Stimulated activated CD4-positive, alpha-beta T cell treated with anti-CD3 and anti-CD28 coated beads, Interleukin-2, amount 100 ng/mL, for 4 hours (primary cell): ENCODE measurements around the gene DENND2D.
A peak's percentile ranks its signal among the peaks of the same experiment; 100 is the strongest.

ENCODE experiments used
- DNase-seq: peaks from one replicate; pipeline ENCODE4 v3.0.0-alpha.2; 2020; ENCODE audit warnings: low read depth

The DENND2D gene

GRCh38 chr1:111202707-111203623 lies 2.5 kb upstream of the DENND2D start:
- DNase-seq, result no peak

- no peak for DNase-seq
Observed at GRCh38 chr1:111202366-111202706, 1.9 kb upstream of the DENND2D start.

GRCh38 chr1:111201275-111202090 lies 1.0 kb upstream of the DENND2D start:
- no peak for DNase-seq

DNA sequence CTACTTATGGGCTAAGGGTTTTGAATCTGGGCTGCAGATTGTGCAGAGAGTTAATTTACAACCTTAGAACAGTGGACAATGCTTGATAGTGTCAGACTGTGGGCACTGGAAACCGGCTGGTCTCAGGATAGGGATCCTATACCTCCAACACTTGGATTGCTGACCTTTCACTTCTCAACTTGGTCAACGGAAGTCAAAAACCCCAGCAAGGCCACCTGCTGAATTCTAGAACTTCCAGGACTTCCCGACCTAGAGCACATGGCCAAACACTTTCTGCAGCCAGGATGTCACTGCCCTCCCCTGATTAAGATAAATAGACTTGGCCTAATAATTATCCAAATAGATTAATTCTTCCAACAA lies 336 bp upstream of the DENND2D start:
- DNase-seq, result no peak

GRCh38 chr1:111199329-111199728 lies 1.1 kb downstream of the DENND2D start:
- DNase-seq, result no peak

DNA sequence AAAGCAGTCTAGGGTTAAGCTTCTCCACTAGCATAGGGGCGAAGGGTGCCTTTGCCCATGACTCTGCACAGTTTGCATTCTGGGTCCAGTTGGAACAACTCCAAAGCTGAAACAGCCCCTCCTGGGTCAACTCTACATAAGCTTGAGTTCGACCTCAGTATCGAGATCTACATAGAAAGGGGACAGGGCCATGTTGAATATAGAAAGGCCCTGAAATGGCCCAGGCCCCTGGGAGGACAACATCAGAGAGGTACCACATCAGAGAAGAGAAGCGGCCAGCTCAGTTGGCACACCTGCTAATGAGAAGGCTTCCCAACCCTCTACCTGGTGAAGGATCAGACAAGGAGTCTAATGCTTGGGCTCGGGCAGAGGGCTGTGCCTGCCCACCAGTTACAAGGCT lies 1.6 kb downstream of the DENND2D start:
- DNase-seq, result no peak

- peak; percentile 61 for DNase-seq
Observed at GRCh38 chr1:111197598-111198284, 2.7 kb downstream of the DENND2D start.

DNA sequence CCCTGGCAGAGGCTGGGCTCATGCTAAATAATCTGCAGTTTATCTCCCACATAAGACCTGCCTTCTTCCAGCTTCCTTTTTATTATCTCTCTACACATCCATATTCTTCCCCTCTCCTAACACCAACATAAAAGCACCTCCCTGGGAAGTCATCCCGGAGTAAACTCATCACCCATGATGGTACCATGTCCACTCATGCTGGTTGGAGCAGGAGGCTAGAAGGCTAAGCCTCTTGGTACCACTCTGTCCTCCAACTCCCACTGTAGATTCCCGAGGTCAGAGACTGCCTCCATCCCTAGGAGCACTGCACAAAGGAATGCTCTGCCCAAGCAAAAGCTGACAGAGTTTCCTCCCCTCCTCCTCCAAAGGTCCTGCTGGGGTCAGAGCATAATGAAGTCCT lies 4.2 kb downstream of the DENND2D start:
- no peak for DNase-seq

- no peak for DNase-seq
Observed at GRCh38 chr1:111195002-111195684, 5.3 kb downstream of the DENND2D start.

DNA sequence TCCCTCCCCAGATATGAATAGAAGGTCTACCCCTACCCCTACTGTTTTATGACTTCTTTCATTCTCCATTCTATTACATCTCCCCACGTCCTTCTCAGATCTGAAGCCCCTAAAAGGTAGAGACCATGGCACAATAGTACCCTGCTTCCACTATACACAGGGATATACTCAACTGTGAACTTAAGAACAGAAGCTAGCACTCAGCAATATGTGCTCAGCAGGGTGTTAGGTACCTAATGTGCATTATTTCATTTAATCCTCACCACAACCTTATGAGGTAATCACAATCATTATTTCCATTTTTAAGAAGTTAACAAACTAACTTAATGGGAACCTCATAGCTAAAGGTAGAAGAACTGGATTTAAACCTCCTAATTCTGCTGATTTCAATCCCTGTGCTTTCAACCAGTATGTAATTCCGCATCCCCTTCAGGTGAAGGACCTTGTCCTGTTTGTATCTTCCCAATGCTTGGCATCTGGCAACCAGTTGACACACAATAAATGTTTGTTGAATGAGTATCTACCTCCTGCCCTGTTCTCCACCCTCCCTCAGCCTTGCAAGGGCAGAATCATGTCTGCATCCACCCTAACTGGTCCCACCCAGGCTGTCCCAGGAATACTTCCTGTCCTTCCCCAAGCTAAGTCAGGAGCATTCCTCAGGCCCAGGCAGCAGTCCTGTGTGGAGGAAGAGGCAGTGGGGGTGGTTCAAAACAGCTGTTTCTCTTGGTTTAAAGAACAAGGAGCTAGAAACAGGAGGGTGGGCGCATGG lies 6.5 kb downstream of the DENND2D start:
- no peak for DNase-seq

DNA sequence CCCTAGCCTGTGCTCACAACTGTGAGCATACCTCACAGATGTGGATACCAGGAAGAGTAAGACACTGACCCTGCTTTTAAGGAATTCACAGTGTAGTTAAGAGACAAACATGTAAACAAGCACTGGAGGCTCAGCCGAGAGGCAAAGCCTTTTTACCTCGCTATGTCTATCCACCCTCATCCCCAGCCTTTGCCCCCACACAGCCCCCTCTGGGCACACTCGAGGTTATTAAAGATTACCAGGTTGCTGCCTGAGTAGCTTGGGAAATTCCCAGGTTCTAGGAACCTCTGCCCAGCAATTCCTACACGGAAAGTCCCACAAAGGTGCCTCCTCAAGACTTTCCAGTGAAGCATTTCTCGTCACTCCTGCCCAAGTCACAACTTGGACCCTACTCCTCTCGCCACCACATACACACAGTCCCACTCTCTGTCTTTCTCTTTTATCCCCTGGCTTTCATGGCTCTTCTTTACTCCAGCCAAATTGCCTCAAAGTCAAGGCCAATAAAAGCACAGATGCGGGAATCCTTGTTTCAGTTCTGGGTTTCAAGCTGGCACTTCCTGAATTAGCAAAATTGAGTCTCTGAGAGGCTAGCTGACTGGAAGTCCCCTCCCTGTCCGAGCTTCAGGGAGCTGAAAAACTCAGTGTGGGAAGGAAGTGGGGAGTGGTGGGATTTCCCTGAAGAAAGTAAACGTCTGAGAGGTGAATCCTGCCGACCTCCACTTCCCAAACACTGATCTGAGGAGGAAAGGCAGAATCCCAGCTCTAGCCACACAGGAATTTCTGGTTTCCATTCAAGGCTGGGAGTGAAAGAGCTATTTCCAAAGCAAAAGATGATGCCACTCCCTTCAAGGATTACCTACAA lies 7.6 kb downstream of the DENND2D start:
- no peak for DNase-seq

GRCh38 chr1:111192074-111192473 lies 8.4 kb downstream of the DENND2D start:
- DNase-seq, result no peak

DNA sequence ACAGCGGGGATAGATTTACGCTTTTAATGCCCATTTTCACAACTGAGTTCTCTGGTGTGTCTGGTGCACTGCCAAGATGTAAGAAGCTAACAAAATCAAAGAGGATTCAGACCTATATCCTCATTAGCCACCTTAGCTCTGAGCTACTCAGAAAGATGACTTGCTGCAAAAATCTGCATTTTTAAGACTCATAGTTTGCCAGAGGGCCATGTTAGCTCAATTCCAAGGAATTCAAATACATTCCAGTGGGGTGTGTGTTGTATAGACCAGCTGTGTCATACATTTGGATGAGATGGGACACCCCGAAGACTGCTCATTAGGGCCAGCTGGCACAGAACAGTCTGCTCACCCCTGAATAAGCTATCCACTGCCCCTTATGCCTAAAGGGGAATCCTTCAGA lies 8.9 kb downstream of the DENND2D start:
- DNase-seq, result no peak

DNA sequence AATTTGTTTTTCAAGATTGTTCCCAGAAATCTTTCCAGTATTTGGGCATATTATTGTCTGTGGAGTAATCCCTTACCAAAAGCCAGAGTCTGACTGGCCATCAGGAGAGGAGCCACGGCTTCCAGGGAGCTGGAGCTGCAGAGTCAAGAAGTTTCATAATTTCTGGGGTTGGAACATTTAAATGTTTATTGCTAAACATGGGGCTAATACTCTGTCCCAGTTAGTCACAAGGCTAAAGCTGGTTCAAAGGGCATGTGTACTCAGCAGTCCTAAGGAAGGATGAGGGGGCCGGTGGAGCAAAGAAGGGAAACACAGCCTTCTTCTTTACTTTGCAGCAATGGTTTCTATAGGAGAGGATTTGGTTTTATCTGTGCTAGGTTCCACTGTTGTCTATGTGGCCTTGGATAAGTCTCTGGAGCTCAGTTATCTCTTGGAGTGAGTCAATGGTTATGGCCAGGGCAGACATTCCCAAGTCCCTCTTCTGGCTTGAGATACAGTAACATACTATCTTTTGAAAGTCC lies 9.5 kb downstream of the DENND2D start:
- DNase-seq, result no peak

- DNase-seq, result no peak
Observed at GRCh38 chr1:111184663-111185062, 15.8 kb downstream of the DENND2D start.

DNA sequence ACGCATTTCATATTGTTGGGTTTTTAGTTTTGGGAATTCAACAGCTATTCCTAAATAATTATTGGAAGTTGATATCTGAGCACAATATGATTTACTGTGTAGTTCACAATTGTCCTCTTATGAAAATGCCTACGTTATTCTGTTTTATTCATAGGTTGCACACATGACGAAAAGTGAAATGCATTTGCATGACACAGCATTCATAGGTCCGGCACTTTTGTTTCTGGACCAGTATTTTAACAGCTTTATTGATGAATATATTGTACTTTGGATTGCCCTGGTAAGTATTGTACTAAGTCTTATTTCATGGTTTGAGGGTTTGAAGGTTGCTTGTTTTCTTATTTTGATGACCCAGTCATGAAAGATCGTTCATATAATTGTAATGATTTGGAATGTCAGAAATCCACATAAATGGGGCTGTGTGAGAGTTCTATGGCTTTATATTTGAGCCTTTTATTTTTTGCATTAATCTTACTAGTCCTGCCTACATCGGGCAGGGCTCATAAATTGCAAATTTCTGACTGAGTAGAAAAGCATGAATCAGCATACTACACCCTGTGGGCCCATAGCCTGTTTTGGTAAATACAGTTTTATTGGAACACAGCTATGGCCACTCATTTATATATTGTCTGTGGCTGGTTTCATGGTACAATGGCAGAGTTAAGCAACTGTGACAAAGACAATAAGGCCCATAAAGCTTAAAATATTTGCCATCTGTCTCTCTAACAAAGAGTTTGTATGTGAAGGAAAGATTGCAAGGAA lies 17.0 kb downstream of the DENND2D start:
- DNase-seq, result no peak

GRCh38 chr1:111182052-111182451 lies 18.4 kb downstream of the DENND2D start:
- no peak for DNase-seq

- DNase-seq, result no peak
Observed at GRCh38 chr1:111179968-111180533, 20.4 kb downstream of the DENND2D start.

DNA sequence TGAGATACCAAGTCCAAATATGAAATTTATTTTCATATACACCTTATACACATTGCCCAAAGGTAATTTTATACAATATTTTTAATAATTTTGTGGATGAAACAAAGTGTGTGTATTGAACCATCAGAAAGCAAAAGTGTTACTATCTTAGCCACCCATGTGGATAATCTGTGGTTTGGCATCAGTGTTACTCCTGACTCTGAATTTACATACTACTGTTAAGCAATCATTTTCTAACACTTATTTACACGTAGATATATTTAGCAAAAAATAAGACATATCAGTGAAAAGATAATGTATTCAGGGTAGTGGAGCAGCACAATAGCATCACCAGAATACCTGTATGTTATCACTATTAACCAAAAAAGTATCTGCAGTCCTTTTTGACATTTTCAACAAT lies 23.8 kb downstream of the DENND2D start:
- DNase-seq, result no peak
